HG03103 (cell line): ENCODE results near the gene FEM1C.

Source experiments
- ATAC-seq: cut with Tn5 transposase; IDR thresholded peaks from one replicate; pipeline ENCODE4 v1.9.1; 2021; ENCODE audit warnings: low read depth; ENCODE audit not compliant: unreplicated experiment

Gene FEM1C

GRCh38 chr5:115558388-115558956 is 13.9 kb upstream of the FEM1C start:
- ATAC-seq: no peak

- no peak for ATAC-seq
These were observed 13.3 kb upstream of the FEM1C start for GRCh38 chr5:115557667-115558387.

- ATAC-seq: no peak
These were observed 11.7 kb upstream of the FEM1C start for GRCh38 chr5:115556276-115556675.

- ATAC-seq: no peak
These were observed 10.6 kb upstream of the FEM1C start for GRCh38 chr5:115555084-115555633.

- no peak for ATAC-seq
These were observed 8.5 kb upstream of the FEM1C start for GRCh38 chr5:115553082-115553481.

- ATAC-seq: no peak
These were observed 6.8 kb upstream of the FEM1C start for GRCh38 chr5:115551415-115551814.

- no peak for ATAC-seq
These were observed 4.6 kb upstream of the FEM1C start for GRCh38 chr5:115549154-115549553.

GRCh38 chr5:115548683-115549082 is 4.1 kb upstream of the FEM1C start:
- no peak for ATAC-seq

- no peak for ATAC-seq
These were observed 842 bp upstream of the FEM1C start for GRCh38 chr5:115545351-115545882.

- peak; percentile 1 for ATAC-seq
These were observed 536 bp downstream of the FEM1C start for GRCh38 chr5:115544043-115544435.

GRCh38 chr5:115543365-115544042 is 1.1 kb downstream of the FEM1C start:
- ATAC-seq: peak; percentile 21

- no peak for ATAC-seq
These were observed 1.8 kb downstream of the FEM1C start for GRCh38 chr5:115542651-115543364.

GRCh38 chr5:115542086-115542485 is 2.5 kb downstream of the FEM1C start:
- ATAC-seq: no peak

GRCh38 chr5:115541611-115542010 is 3.0 kb downstream of the FEM1C start:
- no peak for ATAC-seq

- no peak for ATAC-seq
These were observed 9.0 kb downstream of the FEM1C start for GRCh38 chr5:115535479-115536035.

GRCh38 chr5:115532517-115532916 is 12.1 kb downstream of the FEM1C start:
- no peak for ATAC-seq

- no peak for ATAC-seq
These were observed 12.7 kb downstream of the FEM1C start for GRCh38 chr5:115531787-115532367.

- no peak for ATAC-seq
These were observed 13.2 kb downstream of the FEM1C start for GRCh38 chr5:115531380-115531779.

GRCh38 chr5:115530426-115530825 is 14.1 kb downstream of the FEM1C start:
- ATAC-seq: no peak

- ATAC-seq: no peak
These were observed 18.0 kb downstream of the FEM1C start for GRCh38 chr5:115526604-115527003.
